Gastroesophageal sphincter (tissue), 4 donors: Measurements from ENCODE around the gene LIPE. TPM values are rescaled to one million over a fixed set of nuclear protein-coding genes. Genes with fewer than 3 reads are reported as not detected.

ENCODE experiments used
- ATAC-seq: fragments of 150-250 bp; one replicate; pipeline ENCODE4 v1.9.1; 2016; ENCODE audit warnings: mild to moderate bottlenecking, moderate library complexity
- H3K27ac ChIP-seq, 4 donors: fragments of 200-600 bp; sonication (generic) in 3 of 4; 1 replicate in 3 of 4; 2 replicates in 1 of 4; pipeline ENCODE4 v1.5.1; 2016 to 2019
- H3K27me3 ChIP-seq: fragments of 200-600 bp; sonication (generic); one replicate; pipeline ENCODE4 v1.5.1; 2019
- H3K36me3 ChIP-seq, 2 donors: fragments of 200-600 bp; sonication (generic); one replicate each; pipeline ENCODE4 v1.5.1; 2019; ENCODE audit warnings: control low read depth in 1 of 2
- H3K4me1 ChIP-seq, 3 donors: fragments of 200-600 bp; sonication (generic); 1 replicate in 2 of 3; 2 replicates in 1 of 3; pipeline ENCODE4 v1.5.1; 2016 to 2019; ENCODE audit warnings: control low read depth in 2 of 3
- H3K4me3 ChIP-seq, 2 donors: fragments of 200-600 bp; sonication (generic); one replicate each; pipeline ENCODE4 v1.5.1; 2019; ENCODE audit warnings: mild to moderate bottlenecking in 1 of 2, moderate library complexity in 1 of 2
- H3K9me3 ChIP-seq, 3 donors: fragments of 200-600 bp; sonication (generic); one replicate each; pipeline ENCODE4 v1.5.1; 2017 to 2019; ENCODE audit warnings: control low read depth in 2 of 3
- CTCF ChIP-seq, 4 experiments: fragments of 200-600 bp in 2 of 4; fragments of 450-650 bp in 2 of 4; sonication (generic) in 1 of 4; IDR thresholded peaks; one replicate each; pipeline ENCODE4 v1.5.1; 2017 to 2019; ENCODE audit warnings: antibody characterized with exemption in 4 of 4, mild to moderate bottlenecking in 2 of 4, moderate library complexity in 2 of 4
- EP300 ChIP-seq: sonication (generic); formaldehyde crosslinking; IDR thresholded peaks from one replicate; pipeline ENCODE4 v1.6.1; 2017; ENCODE audit warnings: antibody characterized with exemption, mild to moderate bottlenecking
- POLR2A ChIP-seq, 2 donors: fragments of 450-650 bp; IDR thresholded peaks; one replicate each; pipeline ENCODE4 v1.6.1; 2017; ENCODE audit warnings: antibody characterized with exemption in 2 of 2, mild to moderate bottlenecking in 2 of 2, moderate library complexity in 1 of 2
- POLR2AphosphoS5 ChIP-seq: sonication (generic); formaldehyde crosslinking; IDR thresholded peaks from one replicate; pipeline ENCODE4 v1.6.1; 2017; ENCODE audit warnings: antibody characterized with exemption
- WGBS, 2 donors: methylation state at CpG; one replicate each; pipeline ENCODE4 v1.1.5; 2018; ENCODE audit warnings: low coverage in 1 of 2; 5-methylcytosine and 5-hydroxymethylcytosine counted together
- total RNA-seq, 4 donors: library from RNA; depleted of rRNA; stranded (reverse); fragments of >200 nt; gene quantifications; one replicate each; pipeline ENCODE4 v1.1.0, GENCODE V29; 2016

Gene LIPE
- total RNA-seq, 4 donors from 2014 or later = 3.4 to 15.3 (median 6.6) TPM

GRCh38 chr19:42422092-42422900 is 4.9 kb downstream of the LIPE start:
- H3K4me1 ChIP-seq = peaks cover 0 to 26% (median 5%) of the 10 kb centered on the region in 3 donors
- no peaks in the 10 kb centered on the region for H3K36me3 ChIP-seq
- H3K9me3 ChIP-seq = no peaks in the 10 kb centered on the region
- H3K27me3 ChIP-seq = peaks cover 11% of the 10 kb centered on the region
- H3K27ac ChIP-seq = peak overlapping the region in 3 of 4 donors; percentile 68 to 82 (median 77)
- H3K4me3 ChIP-seq = peak overlapping the region in 1 of 2 donors; percentile 67
- WGBS, 2 donors = 67 to 89% methylated on average over 3 to 7 of the region's 17 CpGs
- TF ChIP-seq POLR2AphosphoS5 (no peak), POLR2A (IDR thresholded peaks at IDR 0.05) (no peak), EP300 (no peak), CTCF (IDR thresholded peaks at IDR 0.05) (no peak)
- ATAC-seq = no peak

- peaks cover 0 to 26% (median 5%) of the 10 kb centered on the region in 3 donors for H3K4me1 ChIP-seq
- WGBS, 2 donors = 80 to 84% methylated on average over 3 to 5 of the region's 9 CpGs
- peak overlapping the region in 3 of 4 donors; percentile 68 to 82 (median 77) for H3K27ac ChIP-seq
- ATAC-seq = no peak
- H3K27me3 ChIP-seq = peaks cover 11% of the 10 kb centered on the region
- H3K9me3 ChIP-seq = no peaks in the 10 kb centered on the region
- TF ChIP-seq EP300 (no peak), POLR2AphosphoS5 (no peak), POLR2A (IDR thresholded peaks at IDR 0.05) (no peak), CTCF (IDR thresholded peaks at IDR 0.05) (no peak)
- H3K4me3 ChIP-seq = no peak overlapping the region
- H3K36me3 ChIP-seq = no peaks in the 10 kb centered on the region
Measured at GRCh38 chr19:42421591-42422031, 5.6 kb downstream of the LIPE start.

- Histone ChIP-seq H3K27me3 (peaks cover 11% of the 10 kb centered on the region), H3K36me3 (no peaks in the 10 kb centered on the region), H3K27ac (peak overlapping the region in 3 of 4 donors; percentile 31 to 82 (median 35)), H3K4me1 (peaks cover 0 to 26% (median 5%) of the 10 kb centered on the region in 3 donors), H3K9me3 (no peaks in the 10 kb centered on the region), H3K4me3 (no peak overlapping the region)
- ATAC-seq = no peak
- 78 to 81% methylated on average over 4 of the region's 4 CpGs for WGBS, 2 donors
- no peak for TF ChIP-seq POLR2A (IDR thresholded peaks at IDR 0.05)
Measured at GRCh38 chr19:42421101-42421500, 6.1 kb downstream of the LIPE start.

- Histone ChIP-seq H3K36me3 (no peaks in the 10 kb centered on the region), H3K27me3 (peaks cover 11% of the 10 kb centered on the region), H3K27ac (no peak overlapping the region), H3K4me3 (no peak overlapping the region), H3K4me1 (peaks cover 0 to 26% (median 5%) of the 10 kb centered on the region in 3 donors), H3K9me3 (no peaks in the 10 kb centered on the region)
- 33 to 53% methylated on average over 1 to 7 of the region's 10 CpGs for WGBS, 2 donors
- no peak for TF ChIP-seq EP300
- TF ChIP-seq POLR2A (IDR thresholded peaks at IDR 0.05) = no peak
- TF ChIP-seq POLR2AphosphoS5 = no peak
- peak in 2 of 4 experiments; percentile 31 to 52 for TF ChIP-seq CTCF (IDR thresholded peaks at IDR 0.05)
- ATAC-seq = no peak
Measured at GRCh38 chr19:42420055-42420544, 7.1 kb downstream of the LIPE start.

GRCh38 chr19:42419309-42419708 is 7.9 kb downstream of the LIPE start:
- TF ChIP-seq CTCF (IDR thresholded peaks at IDR 0.05) (no peak), POLR2A (IDR thresholded peaks at IDR 0.05) (no peak), POLR2AphosphoS5 (no peak), EP300 (no peak)
- peaks cover 6% of the 10 kb centered on the region for H3K27me3 ChIP-seq
- no peaks in the 10 kb centered on the region for H3K9me3 ChIP-seq
- no peaks in the 10 kb centered on the region for H3K36me3 ChIP-seq
- no peak for ATAC-seq
- peaks cover 0 to 21% (median 5%) of the 10 kb centered on the region in 3 donors for H3K4me1 ChIP-seq
- WGBS, 2 donors = 73 to 80% methylated on average over 3 of the region's 6 CpGs
- no peak overlapping the region for H3K4me3 ChIP-seq
- peak overlapping the region in 1 of 4 donors; percentile 18 for H3K27ac ChIP-seq
